ENCODE data around the gene PDZD2. TPM values are rescaled to one million over a fixed set of nuclear protein-coding genes. Genes with fewer than 3 reads are reported as not detected.

Gene PDZD2
- polyA plus RNA-seq, 3 donors, result 0.10 TPM; not detected in 2

DNA sequence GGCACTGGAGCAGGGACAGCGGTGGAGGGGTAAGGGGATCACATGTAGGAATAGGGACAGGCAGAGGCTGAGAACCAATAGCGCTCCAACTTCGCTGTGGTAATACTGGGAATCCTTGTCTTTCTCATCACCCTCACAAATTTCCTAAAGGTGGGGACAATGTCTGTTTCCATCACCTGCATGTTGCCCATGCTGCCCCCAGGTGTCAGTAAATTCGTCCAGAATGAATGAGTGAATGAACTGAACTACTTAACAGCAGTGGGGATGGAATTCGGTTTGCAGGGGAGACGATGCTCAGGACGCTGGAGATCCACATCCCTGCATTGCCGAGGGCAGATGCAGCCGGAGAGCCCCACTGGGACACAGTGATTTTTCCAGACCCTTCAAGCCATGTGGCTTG lies 129.9 kb downstream of the PDZD2 start:
- TF ChIP-seq, protein P1, sequence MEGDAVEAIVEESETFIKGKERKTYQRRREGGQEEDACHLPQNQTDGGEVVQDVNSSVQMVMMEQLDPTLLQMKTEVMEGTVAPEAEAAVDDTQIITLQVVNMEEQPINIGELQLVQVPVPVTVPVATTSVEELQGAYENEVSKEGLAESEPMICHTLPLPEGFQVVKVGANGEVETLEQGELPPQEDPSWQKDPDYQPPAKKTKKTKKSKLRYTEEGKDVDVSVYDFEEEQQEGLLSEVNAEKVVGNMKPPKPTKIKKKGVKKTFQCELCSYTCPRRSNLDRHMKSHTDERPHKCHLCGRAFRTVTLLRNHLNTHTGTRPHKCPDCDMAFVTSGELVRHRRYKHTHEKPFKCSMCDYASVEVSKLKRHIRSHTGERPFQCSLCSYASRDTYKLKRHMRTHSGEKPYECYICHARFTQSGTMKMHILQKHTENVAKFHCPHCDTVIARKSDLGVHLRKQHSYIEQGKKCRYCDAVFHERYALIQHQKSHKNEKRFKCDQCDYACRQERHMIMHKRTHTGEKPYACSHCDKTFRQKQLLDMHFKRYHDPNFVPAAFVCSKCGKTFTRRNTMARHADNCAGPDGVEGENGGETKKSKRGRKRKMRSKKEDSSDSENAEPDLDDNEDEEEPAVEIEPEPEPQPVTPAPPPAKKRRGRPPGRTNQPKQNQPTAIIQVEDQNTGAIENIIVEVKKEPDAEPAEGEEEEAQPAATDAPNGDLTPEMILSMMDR (IDR thresholded peaks at IDR 0.05), result no peak
- H3K4me2 ChIP-seq (replicated peaks; ENCODE audit: extremely low read depth, low read length, poor library complexity, severe bottlenecking), result no peak overlapping the region
- no peak overlapping the region for H2AFZ ChIP-seq (ENCODE audit: insufficient read depth, low read depth, low read length, poor library complexity, severe bottlenecking)
- WGBS (ENCODE audit: insufficient coverage), result 89% methylated on average over 6 of the region's 9 CpGs
- H3K79me2 ChIP-seq (ENCODE audit: insufficient read depth, low read length), result no peaks in the 10 kb centered on the region
- no peaks in the 10 kb centered on the region for H3K4me1 ChIP-seq (ENCODE audit: control insufficient read depth in 1 of 2, insufficient read depth in 2 of 2, low read length in 2 of 2)
- H3K27ac ChIP-seq (ENCODE audit: low read depth in 1 of 2, low read length in 2 of 2), result no peak overlapping the region
- Mint-ChIP-seq H3K4me1 (peaks cover 10% of the 10 kb centered on the region), H3K4me3 (no peak overlapping the region), H3K27me3 (ENCODE audit: low read depth in 3 of 3) (peaks cover 0 to 3% (median 0%) of the 10 kb centered on the region in 3 donors), H3K27ac (no peak overlapping the region), H3K36me3 (no peaks in the 10 kb centered on the region), H3K9me3 (peaks cover 7 to 28% (median 16%) of the 10 kb centered on the region in 7 donors)
- DNase-seq, result no peak
- no peak overlapping the region for H3K9ac ChIP-seq (ENCODE audit: insufficient read depth, low read length, poor library complexity, severe bottlenecking)
- peaks cover 13 to 22% of the 10 kb centered on the region in 2 donors for H3K9me3 ChIP-seq (replicated peaks in 1 of 2; ENCODE audit: control insufficient read depth in 1 of 2, insufficient read depth in 1 of 2, low read length in 2 of 2)
- no peaks in the 10 kb centered on the region for H3K27me3 ChIP-seq (ENCODE audit: control insufficient read depth in 2 of 2, insufficient read depth in 2 of 2, low read length in 2 of 2)
- no peak overlapping the region for H3K4me3 ChIP-seq (replicated peaks in 1 of 3; ENCODE audit: low read depth in 2 of 3, low read length in 3 of 3)
- intact Hi-C loops (cut with micrococcal nuclease), result no loop called here
- no peaks in the 10 kb centered on the region for H4K20me1 ChIP-seq (ENCODE audit: insufficient read depth, low read length)
- no peaks in the 10 kb centered on the region for H3K36me3 ChIP-seq (replicated peaks in 1 of 2; ENCODE audit: control insufficient read depth in 1 of 2, insufficient read depth in 2 of 2, low read length in 2 of 2)

DNA sequence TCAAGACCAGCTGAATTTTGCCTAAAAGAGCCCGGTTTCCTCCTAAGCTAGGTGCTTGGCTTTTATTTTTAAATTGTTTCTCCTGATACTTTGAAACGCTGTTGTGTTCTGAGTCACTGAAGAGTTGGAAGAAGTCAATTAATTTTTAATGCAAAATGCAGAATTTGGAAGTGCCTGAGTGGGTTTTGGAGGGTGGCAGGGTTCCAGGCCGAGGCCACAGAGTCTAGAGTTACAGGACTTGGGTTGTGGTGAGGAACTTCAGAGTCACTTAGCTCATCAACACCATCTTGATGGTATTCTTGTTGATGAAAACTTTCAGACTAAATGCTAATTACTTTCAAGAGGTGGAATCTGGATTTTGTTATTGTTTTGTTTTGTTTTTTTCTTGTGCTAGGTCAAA lies 130.6 kb downstream of the PDZD2 start:
- TF ChIP-seq, protein P1 (IDR thresholded peaks at IDR 0.05), result no peak
- H3K9me3 Mint-ChIP-seq, result peaks cover 10 to 33% (median 20%) of the 10 kb centered on the region in 7 donors
- peaks cover 10% of the 10 kb centered on the region for H3K4me1 Mint-ChIP-seq
- H3K36me3 Mint-ChIP-seq, result no peaks in the 10 kb centered on the region
- 89% methylated on average over 2 of the region's 3 CpGs for WGBS (ENCODE audit: insufficient coverage)
- intact Hi-C loops (cut with micrococcal nuclease), result no loop called here
- H3K4me3 ChIP-seq (replicated peaks in 1 of 3; ENCODE audit: low read depth in 2 of 3, low read length in 3 of 3), result no peak overlapping the region
- no peaks in the 10 kb centered on the region for H3K4me1 ChIP-seq (ENCODE audit: control insufficient read depth in 1 of 2, insufficient read depth in 2 of 2, low read length in 2 of 2)
- H3K4me2 ChIP-seq (replicated peaks; ENCODE audit: extremely low read depth, low read length, poor library complexity, severe bottlenecking), result no peak overlapping the region
- H3K9ac ChIP-seq (ENCODE audit: insufficient read depth, low read length, poor library complexity, severe bottlenecking), result no peak overlapping the region
- peaks cover 0 to 3% (median 0%) of the 10 kb centered on the region in 3 donors for H3K27me3 Mint-ChIP-seq (ENCODE audit: low read depth in 3 of 3)
- H3K36me3 ChIP-seq (replicated peaks in 1 of 2; ENCODE audit: control insufficient read depth in 1 of 2, insufficient read depth in 2 of 2, low read length in 2 of 2), result no peaks in the 10 kb centered on the region
- DNase-seq, result no peak
- H2AFZ ChIP-seq (ENCODE audit: insufficient read depth, low read depth, low read length, poor library complexity, severe bottlenecking), result no peak overlapping the region
- H3K79me2 ChIP-seq (ENCODE audit: insufficient read depth, low read length), result no peaks in the 10 kb centered on the region
- no peak overlapping the region for H3K27ac ChIP-seq (ENCODE audit: low read depth in 1 of 2, low read length in 2 of 2)
- no peak overlapping the region for H3K4me3 Mint-ChIP-seq
- no peak overlapping the region for H3K27ac Mint-ChIP-seq
- no peaks in the 10 kb centered on the region for H3K27me3 ChIP-seq (ENCODE audit: control insufficient read depth in 2 of 2, insufficient read depth in 2 of 2, low read length in 2 of 2)
- no peaks in the 10 kb centered on the region for H4K20me1 ChIP-seq (ENCODE audit: insufficient read depth, low read length)
- H3K9me3 ChIP-seq (replicated peaks in 1 of 2; ENCODE audit: control insufficient read depth in 1 of 2, insufficient read depth in 1 of 2, low read length in 2 of 2), result peaks cover 13 to 25% of the 10 kb centered on the region in 2 donors

Measured in CD14-positive monocyte (primary cell).